ENCODE results near the gene CRIP1.

CRIP1 gene

GRCh38 chr14:105452963-105453362, 33.7 kb upstream of the CRIP1 start:
- no peak for DNase-seq

- DNase-seq: no peak
Observed at GRCh38 chr14:105453847-105454246, 32.8 kb upstream of the CRIP1 start.

GRCh38 chr14:105455086-105455640, 31.5 kb upstream of the CRIP1 start:
- no peak for DNase-seq

GRCh38 chr14:105455766-105456660, 30.7 kb upstream of the CRIP1 start:
- DNase-seq: no peak

- DNase-seq: no peak
Observed at GRCh38 chr14:105456736-105457617, 29.7 kb upstream of the CRIP1 start.

DNA sequence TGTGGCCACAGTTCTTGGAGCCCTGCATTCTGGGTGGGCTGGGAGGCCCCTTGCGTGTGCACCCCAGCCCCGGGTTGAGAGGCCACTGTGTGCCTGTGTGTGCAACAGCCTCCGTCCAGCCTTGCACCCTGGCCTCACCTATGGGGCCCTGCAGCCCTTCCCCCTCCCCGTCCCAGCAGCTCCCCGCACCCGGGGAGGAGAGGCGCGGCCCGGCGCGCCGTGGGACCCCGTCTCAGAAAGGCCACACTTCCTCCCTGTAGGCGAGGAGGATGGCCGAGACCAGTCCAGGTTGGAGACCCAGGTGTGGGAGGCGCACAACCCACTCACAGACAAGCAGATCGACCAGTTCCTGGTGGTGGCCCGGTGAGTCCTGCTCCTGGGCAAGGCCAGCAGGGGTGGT, 28.7 kb upstream of the CRIP1 start:
- no peak for DNase-seq

GRCh38 chr14:105458571-105458970, 28.1 kb upstream of the CRIP1 start:
- DNase-seq: no peak

- no peak for DNase-seq
Observed at GRCh38 chr14:105460116-105460515, 26.6 kb upstream of the CRIP1 start.

GRCh38 chr14:105460616-105461015, 26.1 kb upstream of the CRIP1 start:
- no peak for DNase-seq

DNA sequence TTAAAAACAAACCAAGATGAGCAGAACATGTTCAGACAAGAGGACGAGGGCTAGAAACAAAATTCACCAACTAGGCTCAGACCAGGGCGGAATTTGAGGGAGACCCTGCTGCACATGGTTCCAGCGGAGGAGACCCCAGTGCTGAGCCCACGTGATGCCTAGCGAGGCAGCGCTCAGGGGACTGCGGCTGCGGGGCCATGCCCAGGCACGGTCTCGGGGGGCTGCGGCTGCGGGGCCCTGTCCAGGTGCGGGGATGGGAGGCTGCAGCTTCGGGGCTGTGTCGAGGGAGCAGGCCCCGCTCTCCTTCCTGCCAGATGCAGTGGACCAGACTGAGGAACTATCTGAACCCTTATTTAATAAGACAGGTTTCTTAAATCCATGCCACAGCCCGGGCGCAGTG, 24.8 kb upstream of the CRIP1 start:
- DNase-seq: no peak

- no peak for DNase-seq
Observed at GRCh38 chr14:105464501-105464900, 22.2 kb upstream of the CRIP1 start.

GRCh38 chr14:105465209-105466031, 21.3 kb upstream of the CRIP1 start:
- no peak for DNase-seq

- DNase-seq: no peak
Observed at GRCh38 chr14:105466531-105467248, 20.0 kb upstream of the CRIP1 start.

DNA sequence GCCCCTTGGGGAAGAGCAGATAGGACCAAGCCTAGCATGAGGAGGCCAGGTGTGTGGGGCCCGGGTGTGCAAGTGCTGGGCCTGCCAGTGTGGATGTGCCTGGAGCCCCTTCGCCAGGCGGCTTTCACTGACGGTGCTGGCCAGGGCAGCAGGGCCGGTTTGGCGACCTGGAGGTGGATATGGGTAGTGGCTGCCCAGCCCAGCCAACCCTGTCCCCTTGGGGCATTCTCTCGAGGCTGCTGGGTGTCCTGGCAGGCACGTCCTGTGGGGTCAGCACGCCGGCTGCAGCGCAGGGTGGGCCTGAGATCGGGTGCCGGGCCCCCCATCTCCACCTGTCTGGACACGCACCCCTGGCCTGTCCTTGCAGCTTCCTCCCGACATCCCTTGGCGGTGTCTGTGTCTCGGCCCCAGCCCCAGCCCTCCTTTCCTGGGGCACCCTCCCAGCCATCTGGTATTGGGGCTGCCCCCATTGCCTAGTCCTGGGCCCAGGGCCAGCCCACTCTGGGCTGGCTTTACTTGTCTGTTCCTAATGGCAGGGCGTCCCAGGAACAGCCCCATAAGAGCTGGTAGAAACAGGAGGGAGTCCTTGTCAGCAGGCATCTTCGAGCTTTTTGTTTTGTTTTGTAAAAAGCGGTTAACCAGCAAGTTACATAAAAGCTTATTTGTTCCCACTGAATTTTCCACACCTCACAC, 19.3 kb upstream of the CRIP1 start:
- no peak for DNase-seq

DNA sequence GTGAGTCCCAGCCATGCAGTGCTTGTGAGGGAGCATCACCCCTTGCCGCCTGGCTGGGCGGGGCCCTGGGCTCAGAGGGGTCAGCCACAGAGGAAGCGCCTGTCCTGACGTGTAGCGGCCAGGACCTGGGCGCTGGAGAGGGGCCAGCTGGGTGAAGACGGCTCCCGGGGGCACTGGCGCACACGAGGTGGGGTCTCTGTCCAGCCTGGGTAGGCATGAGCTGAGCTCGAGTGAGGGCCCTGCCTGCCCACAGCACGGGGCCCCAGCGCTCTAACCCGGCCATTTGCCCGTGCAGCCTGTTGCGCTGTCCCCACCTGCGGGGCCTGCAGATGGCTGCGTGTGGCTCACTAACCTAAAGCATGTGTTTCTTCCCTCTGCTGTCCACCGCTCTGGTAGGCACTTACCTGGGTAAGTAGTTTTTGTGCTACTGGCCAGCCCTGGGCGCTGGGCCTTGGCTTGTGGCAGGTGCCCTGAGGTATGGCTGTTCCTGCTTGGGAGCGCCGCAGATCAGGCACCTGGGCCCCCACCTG, 18.7 kb upstream of the CRIP1 start:
- no peak for DNase-seq

- DNase-seq: no peak
Observed at GRCh38 chr14:105468621-105469241, 18.0 kb upstream of the CRIP1 start.

DNA sequence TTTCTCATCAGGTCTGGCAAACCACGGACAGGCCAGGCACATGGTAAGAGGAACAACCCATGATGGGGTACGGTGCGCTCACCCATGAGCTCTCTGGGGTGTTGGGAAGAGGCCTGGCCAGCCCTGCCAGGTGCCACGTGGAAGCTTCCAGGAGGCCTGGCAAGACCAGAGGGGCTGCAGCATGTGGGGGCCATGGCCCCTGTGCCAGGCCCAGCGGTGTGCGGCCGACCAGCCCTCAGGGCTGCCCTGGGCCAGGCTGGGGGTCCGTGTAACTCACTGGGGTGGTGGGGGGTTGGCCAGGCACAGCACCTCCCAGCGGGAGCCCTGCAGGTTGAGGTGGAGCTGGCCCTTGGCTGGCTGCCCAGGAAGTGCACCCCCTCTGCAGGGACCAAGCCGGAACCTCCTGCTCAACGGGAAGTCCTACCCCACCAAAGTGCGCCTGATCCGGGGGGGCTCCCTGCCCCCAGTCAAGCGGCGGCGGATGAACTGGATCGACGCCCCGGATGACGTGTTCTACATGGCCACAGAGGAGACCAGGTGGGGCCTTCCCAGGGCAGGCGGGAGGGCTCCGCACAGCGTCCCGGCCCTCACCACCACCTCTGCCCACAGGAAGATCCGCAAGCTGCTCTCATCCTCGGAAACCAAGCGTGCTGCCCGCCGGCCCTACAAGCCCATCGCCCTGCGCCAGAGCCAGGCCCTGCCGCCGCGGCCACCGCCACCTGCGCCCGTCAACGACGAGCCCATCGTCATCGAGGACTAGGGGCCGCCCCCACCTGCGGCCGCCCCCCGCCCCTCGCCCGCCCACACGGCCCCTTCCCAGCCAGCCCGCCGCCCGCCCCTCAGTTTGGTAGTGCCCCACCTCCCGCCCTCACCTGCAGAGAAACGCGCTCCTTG, 17.0 kb upstream of the CRIP1 start:
- DNase-seq: no peak

DNA sequence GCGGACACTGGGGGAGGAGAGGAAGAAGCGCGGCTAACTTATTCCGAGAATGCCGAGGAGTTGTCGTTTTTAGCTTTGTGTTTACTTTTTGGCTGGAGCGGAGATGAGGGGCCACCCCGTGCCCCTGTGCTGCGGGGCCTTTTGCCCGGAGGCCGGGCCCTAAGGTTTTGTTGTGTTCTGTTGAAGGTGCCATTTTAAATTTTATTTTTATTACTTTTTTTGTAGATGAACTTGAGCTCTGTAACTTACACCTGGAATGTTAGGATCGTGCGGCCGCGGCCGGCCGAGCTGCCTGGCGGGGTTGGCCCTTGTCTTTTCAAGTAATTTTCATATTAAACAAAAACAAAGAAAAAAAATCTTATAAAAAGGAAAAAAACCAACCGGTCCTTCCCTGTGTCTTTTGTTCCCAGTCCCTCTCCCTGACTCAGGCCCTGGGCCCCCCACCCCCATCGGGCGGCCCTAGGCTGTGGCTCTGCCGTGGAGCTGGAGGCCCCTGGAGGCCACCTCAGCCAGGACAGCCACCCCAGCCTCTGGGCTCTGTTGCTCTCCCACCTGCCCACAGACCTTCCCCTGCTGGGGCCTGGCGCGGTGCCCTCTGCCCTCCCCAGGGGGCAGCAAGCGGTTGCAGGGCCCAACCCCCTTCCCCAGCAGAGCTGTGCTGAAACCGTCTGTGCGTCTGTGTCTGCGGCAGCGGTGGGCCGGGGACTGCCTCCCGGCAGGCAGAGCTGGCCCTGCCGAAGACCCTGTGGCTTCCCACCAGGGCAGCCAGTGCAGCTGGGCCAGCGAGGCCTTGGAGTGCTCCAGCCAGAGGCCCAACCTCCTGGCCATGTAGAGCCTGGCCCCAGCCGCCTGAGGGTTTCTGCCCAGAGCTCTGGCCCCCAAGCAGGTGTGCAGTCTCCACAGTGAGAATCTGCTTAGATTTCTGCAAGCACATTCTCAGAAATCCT, 16.1 kb upstream of the CRIP1 start:
- DNase-seq: no peak
